EL (cell line): ENCODE data around the gene ACTMAP.
"Not testable (repeated sequence)": the region's sequence is repeated elsewhere in the genome, so short reads cannot be mapped to it uniquely, and the experiment has no call there.

Experiments
- DNase-seq: peaks from one replicate; pipeline ENCODE4 v3.0.0-alpha.2; 2016

The ACTMAP gene

DNA sequence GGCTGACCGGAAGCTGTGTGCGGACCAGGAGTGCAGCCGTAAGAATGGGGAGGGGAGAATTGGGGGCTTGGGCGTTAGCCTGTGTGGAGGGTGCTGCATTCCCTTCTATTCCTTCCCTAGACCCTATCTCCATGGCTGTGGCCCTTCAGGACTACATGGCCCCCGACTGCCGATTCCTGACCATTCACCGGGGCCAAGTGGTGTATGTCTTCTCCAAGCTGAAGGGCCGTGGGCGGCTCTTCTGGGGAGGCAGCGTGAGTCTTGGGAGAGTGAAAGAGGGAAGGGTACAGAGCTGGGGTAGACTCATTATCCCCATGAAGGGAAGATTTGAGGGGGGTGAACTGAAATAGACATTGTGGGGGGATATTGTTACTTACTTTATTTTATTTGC lies 25.4 kb upstream of the ACTMAP start:
- no peak for DNase-seq

DNA sequence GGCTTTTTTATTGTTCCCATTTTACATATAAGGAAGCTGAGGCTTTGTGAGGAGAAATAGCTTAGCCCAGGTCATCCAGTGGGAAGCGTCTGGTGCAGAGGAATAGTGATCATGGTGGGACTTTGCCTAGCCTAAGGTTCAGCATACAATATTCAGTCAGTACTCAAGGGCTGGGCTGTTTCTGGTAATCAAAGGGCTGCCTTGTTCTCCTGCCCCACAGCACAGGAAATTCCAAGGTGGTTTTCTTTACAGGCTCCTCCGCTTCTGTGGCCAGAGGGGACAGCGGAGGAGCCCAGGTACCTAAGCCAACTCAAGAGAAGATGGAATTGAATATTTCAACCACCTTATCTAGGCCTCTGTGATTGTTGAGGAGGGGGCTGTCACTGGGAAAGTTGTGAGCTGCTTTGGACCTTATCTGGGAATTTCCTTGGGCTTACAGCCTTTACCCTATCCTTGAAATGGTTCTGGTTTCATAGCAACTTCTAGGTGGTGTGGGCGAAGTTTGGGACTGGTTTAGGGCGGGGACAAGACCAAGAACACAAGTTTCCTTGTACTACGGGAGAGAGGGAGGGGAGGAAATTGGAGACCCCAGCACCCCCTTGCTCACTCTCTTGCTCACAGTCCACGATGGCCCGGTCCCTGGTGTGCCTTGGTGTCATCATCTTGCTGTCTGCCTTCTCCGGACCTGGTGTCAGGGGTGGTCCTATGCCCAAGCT lies 24.8 kb upstream of the ACTMAP start, which contains the start of gene MIA:
Gene MIA (plus strand): TSS at position 606 of the 716 bp plus-strand sequence. CDS start 22 bp downstream, at position 628.
- no peak for DNase-seq

DNA sequence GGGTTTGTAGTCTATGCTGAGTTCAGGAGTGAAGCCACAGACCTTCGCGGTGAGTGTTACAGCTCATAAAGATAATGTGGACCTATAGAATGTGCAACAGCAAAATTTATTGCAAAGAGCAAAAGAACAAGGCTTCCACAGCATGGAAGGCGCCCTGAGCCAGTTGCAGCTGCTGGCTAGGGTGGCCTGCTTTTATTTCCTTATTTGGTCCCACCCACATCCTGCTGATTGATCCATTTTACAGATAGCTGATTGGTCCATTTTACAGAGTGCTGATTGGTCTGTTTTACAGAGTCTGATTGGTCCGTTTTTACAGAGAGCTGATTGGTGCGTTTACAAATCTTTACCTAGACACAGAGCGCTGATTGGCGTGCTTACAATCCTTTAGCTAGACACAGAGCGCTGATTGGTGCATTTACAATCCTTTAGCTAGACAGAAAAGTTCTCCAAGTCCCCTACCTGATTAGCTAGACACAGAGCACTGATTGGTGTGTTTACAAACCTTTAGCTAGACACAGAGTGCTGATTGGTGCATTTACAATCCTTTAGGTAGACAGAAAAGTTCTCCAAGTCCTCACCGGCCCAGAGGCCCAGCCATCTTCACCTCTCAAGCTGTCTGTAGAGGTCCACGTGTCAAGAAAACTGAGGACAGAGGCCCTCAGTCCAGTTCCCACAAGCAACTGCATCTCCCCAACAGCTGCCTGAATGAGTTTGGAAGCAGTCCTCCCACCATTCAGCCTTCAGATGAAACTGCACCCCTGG lies 21.0 kb upstream of the ACTMAP start:
- not testable (repeated sequence) for DNase-seq

DNA sequence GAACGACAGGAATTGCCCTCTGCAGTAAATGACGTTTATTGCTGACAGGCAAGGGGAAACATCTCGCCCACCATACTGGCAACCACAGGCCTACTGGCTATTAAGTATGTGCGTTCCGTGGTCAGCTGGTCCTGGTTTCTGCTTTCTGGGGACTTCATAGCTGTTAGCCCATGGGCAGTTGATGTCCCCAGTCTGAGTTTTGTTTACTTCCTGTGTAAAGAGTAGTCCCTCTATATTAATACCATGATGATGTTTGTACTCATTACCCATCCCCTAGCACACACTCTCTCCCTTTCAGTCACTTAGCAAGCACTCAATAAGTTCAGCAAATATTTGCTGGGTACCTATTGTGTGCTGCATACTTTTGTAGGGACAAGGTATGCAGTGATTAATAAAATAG lies 18.6 kb upstream of the ACTMAP start:
- no peak for DNase-seq

DNA sequence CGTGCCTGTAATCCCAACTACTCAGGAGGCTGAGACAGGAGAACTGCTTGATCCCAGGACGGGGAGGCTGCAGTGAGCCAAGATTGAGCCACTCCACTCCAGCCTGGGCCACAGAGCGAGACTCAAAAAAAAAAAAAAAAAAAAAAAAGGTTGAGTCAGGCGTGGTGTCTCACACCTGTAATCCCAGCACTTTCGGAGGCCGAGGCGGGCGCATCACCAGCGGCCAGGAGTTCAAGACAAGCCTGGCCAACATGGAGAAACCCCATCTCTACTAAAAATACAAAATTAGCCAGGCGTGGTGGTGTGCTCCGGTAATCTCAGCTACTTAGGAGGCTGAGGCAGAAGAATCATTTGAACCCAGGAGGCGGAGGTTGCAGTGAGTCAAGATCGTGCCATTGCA lies 16.1 kb upstream of the ACTMAP start:
- DNase-seq = not testable (repeated sequence)

DNA sequence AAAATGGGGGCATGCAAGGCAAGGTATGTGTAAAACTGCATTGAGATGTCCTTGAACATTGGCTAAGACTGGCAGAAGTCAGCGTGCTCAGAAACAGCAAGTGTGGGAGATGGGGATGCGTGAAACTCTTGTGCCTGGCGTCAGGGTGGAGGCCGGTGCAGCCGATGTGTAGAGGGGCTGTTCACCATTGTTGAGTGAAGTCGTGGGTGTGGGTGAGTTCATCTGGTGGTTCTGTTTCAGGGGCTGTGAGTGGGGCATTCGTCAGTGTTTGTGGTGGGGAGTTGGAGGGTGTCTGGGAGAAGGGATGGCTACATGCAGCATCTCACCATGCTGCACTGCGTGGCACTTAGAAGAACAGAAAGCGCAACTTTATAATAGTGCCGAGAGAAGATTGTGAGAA lies 13.7 kb upstream of the ACTMAP start:
- DNase-seq = no peak

DNA sequence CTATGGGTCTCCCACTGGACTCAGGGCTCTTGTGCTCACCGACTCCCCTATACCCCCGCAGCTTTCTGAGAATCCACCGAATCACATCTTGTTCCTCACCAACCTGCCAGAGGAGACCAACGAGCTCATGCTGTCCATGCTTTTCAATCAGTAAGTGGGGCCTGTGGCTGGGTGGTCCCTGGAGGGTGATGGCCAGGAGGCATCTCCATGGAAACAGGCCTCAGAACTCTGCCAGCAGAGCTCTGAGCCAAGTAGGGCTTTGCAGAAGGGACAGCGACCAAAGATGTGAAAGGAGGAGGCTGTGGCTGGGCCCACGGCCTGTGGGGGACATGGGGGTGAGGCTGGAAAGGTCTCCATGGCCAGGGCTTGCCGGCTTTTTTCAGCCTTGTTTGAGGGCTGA lies 13.2 kb upstream of the ACTMAP start:
- DNase-seq = no peak

DNA sequence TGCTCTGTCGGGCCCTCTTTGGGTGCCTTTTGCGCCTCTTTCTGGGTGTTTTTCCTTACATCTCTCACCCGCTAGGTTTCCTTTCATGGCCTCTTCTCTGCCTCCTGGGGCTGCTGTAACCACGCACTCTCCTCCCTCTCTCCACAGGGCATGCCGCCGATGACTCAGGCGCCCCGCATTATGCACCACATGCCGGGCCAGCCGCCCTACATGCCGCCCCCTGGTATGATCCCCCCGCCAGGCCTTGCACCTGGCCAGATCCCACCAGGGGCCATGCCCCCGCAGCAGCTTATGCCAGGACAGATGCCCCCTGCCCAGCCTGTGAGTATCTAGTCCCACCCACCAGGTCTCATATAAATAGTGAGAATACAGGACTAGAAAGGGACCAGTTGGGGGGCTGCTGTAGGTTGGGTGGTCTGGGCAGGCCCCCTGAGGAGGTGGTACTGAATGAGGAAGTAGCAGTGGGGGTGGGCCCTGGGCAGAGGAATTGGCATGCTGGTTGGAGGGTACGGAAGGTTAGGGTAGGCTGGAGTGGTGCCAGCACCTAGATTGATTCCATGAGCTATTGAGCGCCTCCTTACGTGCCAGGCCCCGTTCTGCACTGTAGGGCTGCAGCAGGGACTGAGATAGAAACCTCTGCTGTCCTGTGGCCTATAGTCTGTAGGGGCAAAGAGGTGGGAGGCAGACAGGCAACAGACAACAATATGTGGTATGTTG lies 12.6 kb upstream of the ACTMAP start:
- DNase-seq = no peak

DNA sequence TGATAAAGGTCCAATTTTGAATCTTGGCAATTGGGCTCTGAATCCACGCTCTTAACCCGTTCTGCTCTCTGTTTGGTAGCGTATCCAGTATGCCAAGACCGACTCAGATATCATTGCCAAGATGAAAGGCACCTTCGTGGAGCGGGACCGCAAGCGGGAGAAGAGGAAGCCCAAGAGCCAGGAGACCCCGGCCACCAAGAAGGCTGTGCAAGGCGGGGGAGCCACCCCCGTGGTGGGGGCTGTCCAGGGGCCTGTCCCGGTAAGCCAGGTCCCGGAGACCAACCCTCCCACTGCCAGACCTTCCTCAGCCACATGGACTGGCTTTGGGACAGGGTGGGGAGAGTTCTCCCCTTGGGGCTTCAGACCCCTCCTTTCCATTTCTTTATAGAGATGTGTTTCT lies 9.1 kb upstream of the ACTMAP start:
- no peak for DNase-seq

DNA sequence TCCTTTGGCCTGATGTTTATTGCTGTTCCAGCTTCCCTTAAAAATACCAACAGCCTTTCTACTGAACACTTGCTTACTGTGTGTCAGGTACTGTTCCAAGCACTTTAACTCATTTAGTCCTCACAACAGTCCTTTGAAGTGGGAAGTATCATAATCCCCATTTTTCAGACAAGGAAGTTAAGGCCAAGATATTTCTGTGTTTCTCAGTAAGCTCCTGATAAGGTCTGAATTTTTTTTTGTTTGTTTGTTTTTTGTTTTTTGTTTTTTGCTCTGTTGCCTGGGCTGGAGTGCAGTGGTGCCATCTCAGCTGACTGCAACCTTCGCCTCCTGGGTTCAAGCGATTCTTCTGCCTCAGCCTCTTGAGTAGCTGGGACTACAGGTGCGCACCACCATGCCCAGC lies 8.2 kb upstream of the ACTMAP start:
- DNase-seq = no peak

DNA sequence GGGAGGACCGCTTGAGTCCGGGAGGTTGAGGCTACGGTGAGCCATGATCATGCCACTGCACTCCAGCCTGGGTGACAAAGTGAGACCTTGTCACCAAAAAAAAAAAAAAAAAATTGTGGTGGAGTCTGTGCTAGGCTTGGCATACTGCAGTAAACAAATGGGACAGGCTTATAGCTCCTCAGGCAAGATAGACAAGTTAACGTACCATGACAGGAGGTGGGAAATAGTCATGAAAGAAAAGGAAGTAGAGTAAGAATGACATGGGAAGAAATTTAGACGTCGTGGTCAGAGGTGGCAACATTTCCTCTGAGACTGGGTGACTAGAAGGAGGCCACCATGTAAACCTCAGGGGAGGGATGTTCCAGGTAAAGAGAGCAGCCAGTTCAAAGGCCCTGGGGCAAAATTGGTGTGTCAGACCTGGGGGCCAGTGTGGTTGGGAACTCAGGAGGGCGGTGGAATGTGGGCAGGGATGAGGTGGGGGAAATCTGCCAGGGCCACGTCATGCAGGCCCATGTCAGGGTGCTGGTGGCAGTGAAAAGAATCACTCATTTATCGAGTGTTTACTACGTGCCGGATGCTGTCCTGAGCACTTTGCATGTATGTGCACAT lies 6.3 kb upstream of the ACTMAP start:
- DNase-seq = no peak

DNA sequence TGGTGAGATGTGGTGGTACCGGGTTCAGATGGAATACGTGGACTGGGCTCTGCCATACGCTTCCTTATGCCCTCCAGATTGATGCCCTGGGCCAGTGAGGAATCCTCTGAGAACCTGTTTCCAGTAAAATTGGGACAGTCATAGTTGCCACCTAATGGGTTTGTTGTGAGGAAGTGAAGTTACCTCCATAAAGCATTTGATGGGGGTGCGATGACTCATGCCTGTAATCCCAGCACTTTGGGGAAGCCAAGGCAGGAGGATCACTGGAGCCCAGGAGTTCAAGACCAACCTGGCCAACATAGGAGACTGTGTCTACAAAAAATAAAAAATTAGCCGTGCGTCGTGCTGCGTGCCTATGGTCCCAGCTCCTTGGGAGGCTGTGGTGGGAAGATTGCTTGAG lies 5.5 kb upstream of the ACTMAP start:
- DNase-seq = no peak

DNA sequence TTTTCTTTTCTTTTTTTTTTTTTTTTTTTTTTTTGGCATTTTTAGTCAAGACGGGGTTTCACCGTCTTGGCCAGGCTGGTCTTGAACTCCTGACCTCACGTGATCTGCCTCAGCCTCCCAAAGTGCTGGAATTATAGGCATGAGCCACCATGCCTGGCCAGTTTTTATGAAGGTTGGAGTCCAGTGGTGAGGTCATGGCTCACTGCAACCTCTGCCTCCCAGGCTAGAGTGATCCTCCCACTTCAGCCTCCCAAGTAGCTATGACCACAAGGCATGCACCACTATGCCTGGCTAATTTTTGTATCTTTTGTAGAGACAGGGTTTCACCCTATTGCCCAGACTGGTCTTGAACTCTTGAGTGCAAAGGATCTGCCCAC lies 5.0 kb upstream of the ACTMAP start:
- DNase-seq = no peak

DNA sequence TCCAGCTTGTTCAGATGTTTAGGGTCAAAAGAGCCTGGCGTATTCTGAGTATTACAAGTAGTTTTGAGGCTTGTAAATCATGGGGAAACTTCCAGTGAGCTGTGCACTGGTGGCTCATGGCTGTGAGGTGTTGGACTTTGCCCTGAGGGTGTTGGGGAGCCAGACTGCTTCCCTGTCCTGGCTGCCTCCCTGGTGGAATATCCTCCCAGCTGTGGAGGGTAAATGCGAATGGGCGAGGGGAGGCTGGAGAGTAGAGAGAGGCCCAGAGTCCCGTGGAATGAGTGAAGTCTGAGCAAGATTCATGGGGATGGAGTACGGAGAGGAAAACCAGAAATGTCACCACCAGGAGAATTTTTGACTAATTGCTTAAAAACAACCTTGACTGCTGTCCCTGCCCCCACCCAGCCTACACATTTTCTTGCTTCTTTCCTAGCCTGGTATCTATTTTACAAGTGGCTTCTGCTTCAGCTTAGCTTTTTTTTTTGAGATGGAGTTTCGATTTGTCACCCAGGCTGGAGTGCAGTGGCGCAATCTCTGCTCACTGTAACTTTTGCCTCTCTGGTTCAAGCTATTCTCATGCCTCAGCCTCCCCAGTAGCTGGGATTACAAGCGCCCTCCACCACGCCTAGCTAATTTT lies 4.5 kb upstream of the ACTMAP start:
- peak; percentile 40 for DNase-seq

DNA sequence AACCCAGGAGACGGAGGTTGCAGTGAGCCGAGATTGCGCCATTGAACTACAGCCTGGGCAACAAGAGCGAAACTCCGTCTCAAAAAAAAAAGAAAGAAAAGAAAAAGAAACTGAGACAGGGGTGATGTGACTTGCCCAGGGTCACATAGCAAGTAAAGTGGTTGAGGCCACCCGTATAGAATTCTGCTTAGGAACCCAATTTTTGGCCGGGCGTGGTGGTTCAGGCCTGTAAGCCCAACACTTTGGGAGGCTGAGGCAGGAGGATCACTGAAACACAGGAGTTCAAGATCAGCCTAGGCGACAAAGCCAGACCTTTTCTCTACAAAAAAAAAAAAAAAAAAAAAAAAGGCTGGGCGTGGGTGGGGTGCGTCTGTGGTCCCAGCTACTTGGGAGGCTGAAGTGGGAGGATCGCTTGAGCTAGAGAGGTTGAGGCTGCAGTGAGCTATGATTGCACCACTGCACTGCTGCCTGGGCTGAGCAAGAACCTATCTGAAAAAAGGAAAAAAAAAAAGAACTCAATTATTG lies 2.0 kb upstream of the ACTMAP start:
- no peak for DNase-seq

DNA sequence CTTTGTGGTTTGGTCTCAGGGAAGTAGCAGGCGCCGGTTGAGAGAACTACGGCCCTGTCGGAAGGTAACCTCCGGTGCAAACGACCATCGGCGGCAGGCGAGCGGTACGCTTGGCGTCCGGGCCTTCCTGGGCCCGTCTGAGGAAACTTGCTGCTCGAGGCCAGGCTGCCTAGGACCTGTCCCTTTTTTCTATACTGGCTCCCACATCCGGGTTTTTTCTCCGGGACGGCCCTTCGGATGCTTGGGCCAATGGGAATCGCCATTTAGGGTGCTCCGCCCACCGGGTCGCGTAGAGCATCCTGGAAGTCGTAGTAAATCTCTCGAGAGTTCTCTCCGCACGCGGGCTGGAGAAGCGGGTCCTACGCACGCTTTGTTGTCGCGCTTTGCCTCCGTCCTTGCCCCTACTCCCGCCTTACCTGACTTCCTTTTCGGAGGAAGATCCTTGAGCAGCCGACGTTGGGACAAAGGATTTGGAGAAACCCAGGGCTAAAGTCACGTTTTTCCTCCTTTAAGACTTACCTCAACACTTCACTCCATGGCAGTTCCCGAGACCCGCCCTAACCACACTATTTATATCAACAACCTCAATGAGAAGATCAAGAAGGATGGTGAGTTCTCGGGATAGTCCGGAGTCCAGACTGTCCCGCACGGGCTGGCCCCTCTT lies 729 bp upstream of the ACTMAP start, which contains the start of gene SNRPA:
Gene SNRPA (plus strand): TSS at position 330 of the 664 bp plus-strand sequence. CDS start 206 bp downstream, at position 536.
- DNase-seq = peak; percentile 98

DNA sequence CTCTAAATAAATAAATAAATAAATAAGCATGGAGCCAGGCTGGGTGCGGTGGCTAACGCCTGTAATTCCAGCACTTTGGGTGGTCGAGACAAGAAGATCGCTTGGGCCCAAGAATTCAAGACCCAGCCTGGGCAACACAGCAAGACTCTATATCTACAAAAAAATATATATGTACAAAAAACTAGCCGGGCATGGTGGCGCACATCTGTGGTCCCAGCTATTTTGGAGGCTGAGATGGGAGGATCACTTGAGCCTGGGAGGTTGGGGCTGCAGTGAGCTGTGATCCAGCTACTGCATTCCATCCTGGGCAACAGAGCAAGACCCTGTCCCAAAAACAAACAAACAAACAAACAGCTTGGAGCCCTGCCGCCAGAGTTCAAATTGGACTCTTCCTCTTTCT lies 2.7 kb downstream of the ACTMAP start:
- no peak for DNase-seq

DNA sequence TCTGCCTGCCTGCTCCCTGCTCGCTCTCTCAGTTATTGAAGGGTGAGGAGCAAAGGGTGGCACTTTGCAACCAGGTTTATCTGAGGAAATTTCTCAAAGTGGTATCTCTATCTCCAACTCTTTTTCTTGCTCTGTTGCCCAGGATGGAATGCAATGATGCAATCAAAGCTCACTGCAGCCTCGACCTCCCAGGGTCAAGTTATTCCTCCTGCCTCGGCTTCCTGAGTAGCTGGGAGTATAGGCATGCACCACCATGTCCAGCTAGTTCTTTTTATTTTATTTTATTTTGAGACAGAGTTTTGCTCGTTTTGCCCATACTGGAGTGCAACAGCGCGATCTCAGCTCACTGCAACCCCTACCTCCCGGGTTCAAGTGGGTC lies 4.9 kb downstream of the ACTMAP start:
- peak; percentile 72 for DNase-seq

DNA sequence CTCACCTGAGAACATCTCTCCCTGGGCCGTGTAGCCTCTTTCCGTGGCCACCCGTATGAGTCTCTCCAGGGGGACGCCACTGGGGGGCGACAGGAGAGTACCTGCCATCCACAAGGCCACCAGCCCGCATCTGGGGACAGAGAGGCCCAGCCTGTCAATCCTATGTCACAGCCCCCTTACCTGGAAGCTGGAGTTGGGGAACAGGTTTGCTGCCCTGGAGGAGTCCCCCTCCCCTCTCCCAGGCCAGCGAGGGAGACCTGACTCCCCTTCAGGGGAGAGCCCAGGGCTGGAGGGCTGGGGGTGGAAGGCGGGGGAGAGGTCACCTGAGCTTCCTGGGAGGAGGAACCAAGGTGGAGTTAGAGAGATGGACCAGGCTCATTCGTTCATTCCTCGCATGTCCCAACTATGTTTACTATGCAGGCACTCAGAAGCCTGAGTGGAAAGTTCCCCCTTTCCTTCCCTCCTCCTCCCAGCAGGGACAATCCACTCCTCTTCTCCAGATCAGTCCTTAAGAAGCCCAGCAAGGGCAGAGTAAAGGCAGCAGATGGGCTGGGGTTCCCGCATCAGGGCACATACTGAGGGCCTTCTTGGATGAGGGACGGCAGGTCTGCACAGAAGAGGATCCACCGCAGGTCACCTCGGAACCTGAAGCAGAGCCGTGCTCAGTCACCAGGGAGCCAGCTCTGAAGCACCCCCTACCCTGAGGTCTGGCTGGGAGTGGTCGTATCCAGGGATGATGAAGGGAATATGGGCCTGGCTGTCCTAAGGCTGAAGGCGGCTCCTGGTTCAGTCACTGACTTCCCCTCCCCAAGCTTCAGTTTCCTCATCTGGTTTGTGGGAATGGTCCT lies 5.5 kb downstream of the ACTMAP start:
- DNase-seq = no peak

DNA sequence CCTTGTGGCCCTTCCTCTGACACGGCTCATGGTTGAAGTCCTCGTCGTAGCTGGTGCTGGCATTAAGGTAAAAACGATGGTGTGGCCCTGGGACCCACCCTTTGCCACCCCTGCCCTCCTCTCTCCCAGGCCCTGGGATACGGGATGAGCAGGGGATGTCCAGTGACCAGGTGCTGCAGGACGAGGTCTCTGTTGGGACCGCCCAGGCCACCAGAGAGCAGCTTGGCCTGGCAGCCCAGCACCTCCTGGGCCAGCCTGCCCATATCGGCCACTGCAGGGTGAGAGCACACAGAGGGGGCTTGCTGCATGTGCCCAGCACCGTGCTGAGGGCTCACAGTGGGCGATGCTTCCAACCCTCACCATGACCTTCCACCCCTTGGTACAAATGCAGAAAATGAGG lies 6.4 kb downstream of the ACTMAP start:
- no peak for DNase-seq

DNA sequence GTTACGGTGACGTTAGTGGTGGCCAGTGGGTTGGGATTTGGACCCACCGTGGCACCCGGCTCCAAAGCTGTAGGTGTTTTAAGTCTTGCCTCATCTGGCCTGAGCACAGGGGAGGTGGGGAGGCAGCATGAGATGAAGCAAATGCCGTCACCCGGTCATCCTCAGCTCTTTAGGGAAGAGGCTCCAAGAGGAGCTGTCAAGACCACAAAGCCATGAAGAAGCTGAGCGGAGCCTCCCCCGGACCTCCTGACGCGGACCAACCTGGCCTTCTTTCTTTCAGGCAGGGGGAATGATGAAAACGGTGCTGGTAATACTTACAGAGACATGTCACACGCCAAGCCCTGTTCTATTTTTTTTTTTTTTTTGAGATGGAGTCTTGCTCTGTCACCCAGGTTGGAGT lies 7.4 kb downstream of the ACTMAP start:
- DNase-seq = no peak
